MM.1S (cell line): ENCODE measurements around the gene TOR1AIP1.
"Not testable (repeated sequence)": the region's sequence is repeated elsewhere in the genome, so short reads cannot be mapped to it uniquely, and the experiment has no call there.

ENCODE experiments used
- DNase-seq: peaks from one replicate; pipeline ENCODE4 v3.0.0-alpha.2; 2015
- H2AFZ ChIP-seq: fragments of 300-600 bp; sonication (generic); 2 replicates; pipeline ENCODE4 v1.6.0; 2016; ENCODE audit warnings: antibody characterized with exemption, low read length
- H3F3A ChIP-seq: fragments of 300-600 bp; sonication (generic); 2 replicates; pipeline ENCODE4 v1.6.1; 2016; ENCODE audit warnings: mild to moderate bottlenecking, antibody characterized with exemption, low read length, moderate library complexity, mixed read lengths; ENCODE audit not compliant: insufficient read depth
- H3K27ac ChIP-seq: fragments of 300-600 bp; sonication (generic); 2 replicates; pipeline ENCODE4 v1.5.1; 2016; ENCODE audit warnings: mild to moderate bottlenecking, low read length
- H3K27me3 ChIP-seq: fragments of 300-600 bp; sonication (generic); replicated peaks from 2 replicates; pipeline ENCODE4 v1.6.0; 2016; ENCODE audit warnings: low read length; ENCODE audit not compliant: insufficient read depth
- H3K36me3 ChIP-seq: fragments of 300-600 bp; sonication (generic); replicated peaks from 2 replicates; pipeline ENCODE4 v1.6.1; 2016; ENCODE audit warnings: mild to moderate bottlenecking, low read length, mixed read lengths; ENCODE audit not compliant: insufficient read depth
- H3K4me1 ChIP-seq: fragments of 300-600 bp; sonication (generic); 2 replicates; pipeline ENCODE4 v1.6.1; 2016; ENCODE audit warnings: low read length, mixed read lengths
- H3K4me2 ChIP-seq: fragments of 300-600 bp; sonication (generic); 2 replicates; pipeline ENCODE4 v1.6.0; 2016; ENCODE audit warnings: low read depth, low read length
- H3K4me3 ChIP-seq: fragments of 300-600 bp; sonication (generic); 2 replicates; pipeline ENCODE4 v1.5.1; 2016; ENCODE audit warnings: low read length, mixed read lengths
- H3K79me2 ChIP-seq: fragments of 300-600 bp; sonication (generic); 2 replicates; pipeline ENCODE4 v1.6.1; 2016; ENCODE audit warnings: mixed run types, low read length, mixed read lengths
- H3K9ac ChIP-seq: fragments of 300-600 bp; sonication (generic); 2 replicates; pipeline ENCODE4 v1.6.1; 2016; ENCODE audit warnings: low read length, mixed read lengths
- H3K9me2 ChIP-seq: fragments of 300-600 bp; sonication (generic); replicated peaks from 2 replicates; pipeline ENCODE4 v1.6.1; 2016; ENCODE audit warnings: mild to moderate bottlenecking, low read length, mixed read lengths; ENCODE audit not compliant: insufficient read depth
- H3K9me3 ChIP-seq: fragments of 300-600 bp; sonication (generic); replicated peaks from 2 replicates; pipeline ENCODE4 v1.6.1; 2016; ENCODE audit warnings: mild to moderate bottlenecking, low read length, mixed read lengths; ENCODE audit not compliant: insufficient read depth
- H4K20me1 ChIP-seq: fragments of 300-600 bp; sonication (generic); 2 replicates; pipeline ENCODE4 v1.6.1; 2016; ENCODE audit warnings: mild to moderate bottlenecking, low read length, moderate library complexity, mixed read lengths; ENCODE audit not compliant: insufficient read depth
- EZH2 ChIP-seq: fragments of 300-600 bp; sonication (generic); optimal IDR thresholded peaks from 2 replicates; pipeline ENCODE3; 2017; ENCODE audit warnings: low read depth, mild to moderate bottlenecking, antibody characterized with exemption, low read length, mixed read lengths
- EZH2phosphoT487 ChIP-seq: fragments of 300-600 bp; sonication (generic); IDR thresholded peaks from 2 replicates; pipeline ENCODE4 v1.6.1; 2018; ENCODE audit warnings: antibody characterized with exemption, low read length
- TF ChIP-seq, protein P1 (sequence below): fragments of 300-600 bp; sonication (generic); IDR thresholded peaks from 2 replicates; pipeline ENCODE4 v1.5.1; 2016; ENCODE audit warnings: antibody characterized with exemption, low read length, mixed read lengths

Gene TOR1AIP1

DNA sequence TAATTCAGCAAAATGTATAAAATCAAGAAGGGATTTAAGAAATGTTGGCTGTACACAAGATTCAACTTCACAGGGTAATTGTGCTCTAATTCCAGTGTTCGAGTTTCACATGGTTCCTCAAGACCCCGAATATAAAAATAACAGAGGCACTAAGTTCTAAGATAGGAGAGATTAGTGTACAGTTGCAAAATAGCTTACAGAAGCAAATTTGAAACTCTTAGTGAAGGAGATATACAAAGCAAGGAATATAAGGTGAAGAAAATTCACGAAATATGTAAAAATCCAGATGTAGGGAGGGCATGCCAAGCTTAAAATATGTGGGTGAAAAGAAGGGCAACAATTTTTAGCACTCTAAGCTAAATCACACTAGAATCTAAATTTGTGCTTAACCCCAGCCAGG is 33.9 kb upstream of the TOR1AIP1 start:
- Histone ChIP-seq H3F3A (no peaks in the 10 kb centered on the region), H3K27ac (no peak overlapping the region), H3K9me3 (no peaks in the 10 kb centered on the region), H4K20me1 (no peaks in the 10 kb centered on the region), H3K4me2 (no peak overlapping the region), H3K4me1 (no peaks in the 10 kb centered on the region), H2AFZ (no peak overlapping the region), H3K36me3 (peaks cover 4% of the 10 kb centered on the region; the same call in 1 of the 2 replicates), H3K27me3 (no peaks in the 10 kb centered on the region), H3K79me2 (no peaks in the 10 kb centered on the region), H3K9me2 (no peaks in the 10 kb centered on the region), H3K9ac (no peak overlapping the region), H3K4me3 (no peak overlapping the region)
- no peak for DNase-seq
- TF ChIP-seq EZH2 (no peak), EZH2phosphoT487 (no peak)
- TF ChIP-seq, protein P1, sequence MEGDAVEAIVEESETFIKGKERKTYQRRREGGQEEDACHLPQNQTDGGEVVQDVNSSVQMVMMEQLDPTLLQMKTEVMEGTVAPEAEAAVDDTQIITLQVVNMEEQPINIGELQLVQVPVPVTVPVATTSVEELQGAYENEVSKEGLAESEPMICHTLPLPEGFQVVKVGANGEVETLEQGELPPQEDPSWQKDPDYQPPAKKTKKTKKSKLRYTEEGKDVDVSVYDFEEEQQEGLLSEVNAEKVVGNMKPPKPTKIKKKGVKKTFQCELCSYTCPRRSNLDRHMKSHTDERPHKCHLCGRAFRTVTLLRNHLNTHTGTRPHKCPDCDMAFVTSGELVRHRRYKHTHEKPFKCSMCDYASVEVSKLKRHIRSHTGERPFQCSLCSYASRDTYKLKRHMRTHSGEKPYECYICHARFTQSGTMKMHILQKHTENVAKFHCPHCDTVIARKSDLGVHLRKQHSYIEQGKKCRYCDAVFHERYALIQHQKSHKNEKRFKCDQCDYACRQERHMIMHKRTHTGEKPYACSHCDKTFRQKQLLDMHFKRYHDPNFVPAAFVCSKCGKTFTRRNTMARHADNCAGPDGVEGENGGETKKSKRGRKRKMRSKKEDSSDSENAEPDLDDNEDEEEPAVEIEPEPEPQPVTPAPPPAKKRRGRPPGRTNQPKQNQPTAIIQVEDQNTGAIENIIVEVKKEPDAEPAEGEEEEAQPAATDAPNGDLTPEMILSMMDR: no peak

DNA sequence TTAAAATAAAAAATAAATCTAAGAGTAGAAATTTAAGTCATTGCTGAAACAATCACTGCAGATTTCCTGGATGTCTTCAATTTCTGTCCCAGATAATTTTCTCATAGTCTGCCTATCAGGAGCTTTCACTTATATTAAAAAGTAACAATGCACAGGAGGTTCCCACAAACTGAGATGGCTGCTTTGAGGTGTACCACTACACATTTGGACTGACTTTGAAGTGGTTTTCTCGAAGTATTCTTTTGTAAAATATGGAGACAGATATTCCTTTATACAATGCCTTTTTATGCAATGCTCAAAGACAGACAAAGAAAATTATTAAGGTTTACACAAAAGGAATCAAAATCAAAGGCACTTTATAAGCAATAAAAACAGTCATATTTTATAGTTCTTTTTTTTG is 29.0 kb upstream of the TOR1AIP1 start:
- no peaks in the 10 kb centered on the region for H3K4me1 ChIP-seq
- H3K9me2 ChIP-seq: no peaks in the 10 kb centered on the region
- peaks cover 3% of the 10 kb centered on the region; the same call in 1 of the 2 replicates for H3K36me3 ChIP-seq
- H2AFZ ChIP-seq: no peak overlapping the region
- H3K9me3 ChIP-seq: no peaks in the 10 kb centered on the region
- TF ChIP-seq EZH2phosphoT487 (no peak), EZH2 (no peak)
- TF ChIP-seq, protein P1: no peak
- no peaks in the 10 kb centered on the region for H3K27me3 ChIP-seq
- H3K79me2 ChIP-seq: no peaks in the 10 kb centered on the region
- no peak overlapping the region for H3K27ac ChIP-seq
- no peak overlapping the region for H3K4me3 ChIP-seq
- H3F3A ChIP-seq: no peaks in the 10 kb centered on the region
- no peaks in the 10 kb centered on the region for H4K20me1 ChIP-seq
- DNase-seq: no peak
- no peak overlapping the region for H3K4me2 ChIP-seq
- H3K9ac ChIP-seq: no peak overlapping the region

DNA sequence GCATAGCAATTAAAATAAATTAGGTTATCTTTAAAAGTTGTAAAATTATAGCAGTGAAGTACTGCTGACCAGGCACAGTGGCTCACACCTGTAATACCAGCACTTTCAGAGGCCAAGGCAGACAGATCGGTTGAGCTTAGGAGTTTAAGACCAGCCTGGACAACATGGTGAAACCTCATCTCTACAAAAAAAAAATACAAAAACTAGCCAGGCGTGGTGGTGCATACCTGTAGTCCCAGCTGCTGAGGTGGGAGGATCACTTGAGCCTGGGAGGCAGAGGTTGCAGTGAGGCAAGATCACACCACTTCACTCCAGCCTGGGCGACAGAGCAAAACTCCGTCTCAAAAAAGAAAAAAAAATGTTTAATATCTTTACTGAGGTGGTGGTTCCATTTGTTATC is 26.3 kb upstream of the TOR1AIP1 start:
- H3K9me3 ChIP-seq, H2AFZ ChIP-seq, H3K9ac ChIP-seq, H3K79me2 ChIP-seq, H3K36me3 ChIP-seq, H3K4me2 ChIP-seq, H3F3A ChIP-seq, H3K9me2 ChIP-seq, H4K20me1 ChIP-seq, H3K27me3 ChIP-seq, H3K4me1 ChIP-seq, DNase-seq, H3K4me3 ChIP-seq, H3K27ac ChIP-seq: not testable (repeated sequence)

DNA sequence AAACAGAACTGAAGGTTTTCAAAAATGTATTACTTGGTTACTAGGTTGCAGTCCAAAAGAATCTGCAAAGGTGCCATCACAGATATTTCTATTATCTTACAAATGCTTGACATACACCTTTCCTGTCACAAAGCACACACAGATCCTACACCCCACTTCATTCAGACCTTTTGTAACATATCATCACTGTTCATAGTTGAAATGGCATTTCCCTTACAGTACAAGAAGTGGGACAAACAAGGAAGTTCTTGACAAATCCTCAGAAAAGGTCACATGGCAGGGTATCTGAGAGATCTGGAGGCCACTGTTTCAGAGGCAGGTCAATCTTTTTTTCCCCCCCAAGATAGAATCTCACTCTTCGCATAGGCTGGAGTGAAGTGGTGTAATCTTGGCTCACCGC is 25.8 kb upstream of the TOR1AIP1 start:
- TF ChIP-seq EZH2phosphoT487 (no peak), EZH2 (no peak)
- TF ChIP-seq, protein P1: no peak
- no peak overlapping the region for H3K4me3 ChIP-seq
- no peak overlapping the region for H3K27ac ChIP-seq
- H3K4me1 ChIP-seq: no peaks in the 10 kb centered on the region
- no peaks in the 10 kb centered on the region for H3K9me3 ChIP-seq
- H4K20me1 ChIP-seq: no peaks in the 10 kb centered on the region
- no peaks in the 10 kb centered on the region for H3K9me2 ChIP-seq
- H3F3A ChIP-seq: no peaks in the 10 kb centered on the region
- H3K36me3 ChIP-seq: 0 out of 2 replicates have a peak, but pooled peaks cover 3% of the 10 kb centered on the region
- H2AFZ ChIP-seq: no peak overlapping the region
- H3K27me3 ChIP-seq: no peaks in the 10 kb centered on the region
- no peak for DNase-seq
- no peak overlapping the region for H3K9ac ChIP-seq
- H3K4me2 ChIP-seq: no peak overlapping the region
- H3K79me2 ChIP-seq: no peaks in the 10 kb centered on the region
